HL-60/S4 treated with phorbol 12-myristate 13-acetate at 8.2 ng/mL for 4 days and 3 days (cell line): ENCODE results near the gene PON3.
"Not testable (repeated sequence)": the region's sequence is repeated elsewhere in the genome, so short reads cannot be mapped to it uniquely, and the experiment has no call there.

ENCODE experiments used
- in situ Hi-C: fragments of 300-500 bp; cut with MboI; formaldehyde crosslinking; loops from 2 replicates; pipeline ENCODE4 v1.15.0; 2022; ENCODE audit warnings: low sequenced_read_pairs

PON3 gene

GRCh38 chr7:95412075-95412474 is 15.9 kb upstream of the PON3 start:
- in situ Hi-C loops = no loop called here

- in situ Hi-C loops = no loop called here
These were observed 15.5 kb upstream of the PON3 start for GRCh38 chr7:95411666-95412065.

GRCh38 chr7:95411036-95411435 is 14.9 kb upstream of the PON3 start:
- in situ Hi-C loops = no loop called here

- in situ Hi-C loops = no loop called here
These were observed 11.6 kb upstream of the PON3 start for GRCh38 chr7:95407751-95408150.

- in situ Hi-C loops = no loop called here
These were observed 9.6 kb upstream of the PON3 start for GRCh38 chr7:95405800-95406199.

- in situ Hi-C loops = no loop called here
These were observed 9.0 kb upstream of the PON3 start for GRCh38 chr7:95405208-95405607.

- in situ Hi-C loops = no loop called here
These were observed 8.2 kb upstream of the PON3 start for GRCh38 chr7:95404316-95404865.

GRCh38 chr7:95398155-95398940 is 2.2 kb upstream of the PON3 start:
- in situ Hi-C loops = no loop called here

- in situ Hi-C loops = no loop called here
These were observed 1.2 kb upstream of the PON3 start for GRCh38 chr7:95397381-95397780.

- in situ Hi-C loops = no loop called here
These were observed 430 bp downstream of the PON3 start for GRCh38 chr7:95395755-95396135.

GRCh38 chr7:95394370-95394769 is 1.8 kb downstream of the PON3 start:
- in situ Hi-C loops = no loop called here

GRCh38 chr7:95391761-95392160 is 4.4 kb downstream of the PON3 start:
- in situ Hi-C loops = no loop called here

- in situ Hi-C loops = no loop called here
These were observed 6.7 kb downstream of the PON3 start for GRCh38 chr7:95389516-95389915.

- in situ Hi-C loops = not testable (repeated sequence)
These were observed 16.7 kb downstream of the PON3 start for GRCh38 chr7:95379457-95379856.

- in situ Hi-C loops = no loop called here
These were observed 19.4 kb downstream of the PON3 start for GRCh38 chr7:95376632-95377400.

GRCh38 chr7:95375591-95376257 is 20.5 kb downstream of the PON3 start:
- in situ Hi-C loops = no loop called here

- in situ Hi-C loops = no loop called here
These were observed 22.9 kb downstream of the PON3 start for GRCh38 chr7:95373323-95373722.

GRCh38 chr7:95368235-95368634 is 27.9 kb downstream of the PON3 start:
- in situ Hi-C loops = no loop called here

- in situ Hi-C loops = no loop called here
These were observed 28.6 kb downstream of the PON3 start for GRCh38 chr7:95367606-95368005.

GRCh38 chr7:95365151-95365550 is 31.0 kb downstream of the PON3 start:
- in situ Hi-C loops = no loop called here

- in situ Hi-C loops = no loop called here
These were observed 38.6 kb downstream of the PON3 start for GRCh38 chr7:95357623-95358022.
